Measurements from ENCODE around the gene TMEM107.

TMEM107 gene

DNA sequence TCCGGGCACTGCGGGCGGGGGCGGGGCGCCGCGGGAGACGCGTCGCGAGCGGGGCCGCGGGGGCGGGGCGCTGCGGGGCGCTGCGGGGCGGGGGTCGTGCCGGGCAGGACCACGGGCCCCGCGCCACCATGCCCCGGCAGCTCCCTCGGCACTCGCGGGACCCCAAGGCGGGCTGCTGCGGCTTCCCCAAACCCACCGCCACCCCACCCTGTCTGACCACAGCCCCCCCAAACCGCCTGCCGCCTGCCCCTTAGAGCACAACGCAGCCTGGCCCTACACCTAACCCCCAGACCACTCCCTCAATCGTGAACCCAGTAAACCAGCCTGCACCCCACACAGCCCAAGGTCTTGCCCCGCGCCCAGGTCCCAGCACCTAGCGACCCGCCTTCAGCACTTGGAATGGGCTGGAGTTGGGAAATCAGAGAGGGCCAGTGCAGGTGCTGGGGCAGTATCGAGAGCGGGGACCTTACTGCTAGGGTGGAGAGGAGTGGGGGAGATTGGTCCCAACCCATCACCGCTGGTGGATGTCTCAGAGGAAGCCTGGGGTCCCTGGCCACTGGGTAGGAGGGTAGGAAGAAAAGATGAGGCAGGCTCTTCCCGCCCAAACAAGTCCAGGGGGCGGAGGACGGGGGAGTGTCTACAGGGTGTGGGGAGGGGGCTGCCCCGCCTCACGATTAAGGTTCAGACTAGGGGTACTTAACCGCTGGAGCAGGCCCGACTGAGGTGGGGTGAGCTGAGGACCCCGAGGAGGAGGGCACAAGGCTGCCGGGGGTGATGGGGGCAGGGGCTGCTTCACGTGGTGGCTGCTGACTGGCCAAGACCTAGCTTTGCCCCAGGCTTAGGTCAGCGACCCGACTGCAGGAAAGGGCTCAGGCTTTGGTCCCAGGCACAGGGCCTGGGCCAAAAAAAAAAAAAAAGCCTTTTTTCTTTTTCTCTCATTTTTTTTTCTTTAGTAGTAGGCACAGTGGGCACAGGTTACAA, 12.9 kb downstream of the TMEM107 start:
- in situ Hi-C loops (cut with HindIII; ENCODE audit: low sequenced_read_pairs) = no loop called here

GRCh38 chr17:8162233-8162996, 13.8 kb downstream of the TMEM107 start, which contains the start of gene VAMP2:
VAMP2 (minus strand) TSS chr17:8162948; CDS start chr17:8162879, 69 bp downstream.
- in situ Hi-C loops (cut with HindIII; ENCODE audit: low sequenced_read_pairs) = no loop called here

- in situ Hi-C loops (cut with HindIII; ENCODE audit: low sequenced_read_pairs) = no loop called here
These were observed 14.6 kb downstream of the TMEM107 start for GRCh38 chr17:8161289-8162232.

- in situ Hi-C loops (cut with HindIII; ENCODE audit: low sequenced_read_pairs) = no loop called here
These were observed 15.4 kb downstream of the TMEM107 start for GRCh38 chr17:8160741-8161221.

DNA sequence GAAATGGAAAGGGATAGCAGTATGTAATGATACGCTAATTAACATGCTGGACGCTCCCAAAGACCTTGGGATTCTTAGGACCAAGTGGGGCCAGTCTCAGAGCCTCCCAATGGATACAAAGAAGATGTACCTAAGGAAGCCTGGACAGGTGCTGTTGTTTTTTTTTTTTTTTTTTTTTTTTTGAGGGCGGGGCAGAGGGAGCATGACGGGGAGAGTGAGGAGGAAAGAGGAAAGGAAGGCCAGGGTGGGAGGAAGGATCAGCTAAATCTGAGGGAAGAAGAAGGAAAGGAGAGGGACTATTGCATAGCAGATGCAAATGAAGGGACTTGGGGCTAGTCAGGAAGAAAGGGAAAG, 16.0 kb downstream of the TMEM107 start:
- in situ Hi-C loops (cut with HindIII; ENCODE audit: low sequenced_read_pairs) = no loop called here

- in situ Hi-C loops (cut with HindIII; ENCODE audit: low sequenced_read_pairs) = no loop called here
These were observed 16.5 kb downstream of the TMEM107 start for GRCh38 chr17:8159459-8160223.

- in situ Hi-C loops (cut with HindIII; ENCODE audit: low sequenced_read_pairs) = no loop called here
These were observed 17.2 kb downstream of the TMEM107 start for GRCh38 chr17:8159032-8159400.

GRCh38 chr17:8158267-8159031, 17.7 kb downstream of the TMEM107 start:
- in situ Hi-C loops (cut with HindIII; ENCODE audit: low sequenced_read_pairs) = no loop called here

DNA sequence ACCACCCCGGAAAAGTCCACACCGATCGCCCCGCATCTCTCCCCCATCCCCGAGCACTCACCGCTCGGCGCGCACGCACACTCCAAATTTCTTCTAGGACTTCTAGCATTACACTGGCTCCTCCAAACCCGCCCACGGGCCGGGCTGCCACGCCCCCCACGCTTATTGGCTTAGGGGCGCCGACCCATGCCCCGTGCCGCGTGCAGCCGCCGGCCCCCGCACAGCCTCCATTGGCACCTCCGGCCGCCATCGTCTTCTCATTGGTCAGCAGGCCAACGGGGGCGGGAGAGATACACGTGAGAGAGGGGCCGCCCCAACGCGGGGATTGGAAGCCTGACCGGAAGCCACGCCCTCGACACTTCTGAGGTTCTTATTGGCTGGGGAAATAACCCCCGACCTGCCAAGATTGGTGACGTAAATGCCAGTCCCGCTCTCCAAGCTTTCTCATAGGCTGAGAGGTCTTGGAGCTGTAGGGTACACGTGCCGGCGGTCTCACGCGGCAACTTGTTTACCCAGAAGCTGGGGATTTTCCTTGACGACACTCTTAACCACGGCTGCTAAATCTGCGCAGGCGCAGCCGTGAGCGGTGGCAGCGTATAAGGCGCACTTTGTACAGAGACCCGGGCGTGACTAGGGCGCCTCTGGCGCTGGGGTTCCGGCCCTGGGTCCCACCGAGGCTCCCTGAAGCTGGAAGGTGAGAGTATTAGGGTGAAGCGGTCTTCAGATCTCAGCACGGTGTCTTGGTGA, 19.8 kb downstream of the TMEM107 start:
- in situ Hi-C loops (cut with HindIII; ENCODE audit: low sequenced_read_pairs) = no loop called here

DNA sequence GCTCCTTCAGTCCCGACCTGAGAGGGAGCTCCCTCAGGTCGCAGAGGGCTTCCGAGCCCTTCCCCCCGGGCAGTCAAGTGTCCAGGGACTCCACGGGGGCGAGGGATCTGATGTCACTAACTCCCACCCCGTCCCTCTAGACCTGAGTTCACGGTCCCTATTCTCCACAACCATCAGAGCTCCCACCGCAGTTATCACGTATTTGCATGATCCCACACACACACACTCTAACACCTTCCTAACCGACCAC, 20.3 kb downstream of the TMEM107 start:
- in situ Hi-C loops (cut with HindIII; ENCODE audit: low sequenced_read_pairs) = no loop called here

GRCh38 chr17:8155231-8155995, 20.8 kb downstream of the TMEM107 start:
- in situ Hi-C loops (cut with HindIII; ENCODE audit: low sequenced_read_pairs) = no loop called here

DNA sequence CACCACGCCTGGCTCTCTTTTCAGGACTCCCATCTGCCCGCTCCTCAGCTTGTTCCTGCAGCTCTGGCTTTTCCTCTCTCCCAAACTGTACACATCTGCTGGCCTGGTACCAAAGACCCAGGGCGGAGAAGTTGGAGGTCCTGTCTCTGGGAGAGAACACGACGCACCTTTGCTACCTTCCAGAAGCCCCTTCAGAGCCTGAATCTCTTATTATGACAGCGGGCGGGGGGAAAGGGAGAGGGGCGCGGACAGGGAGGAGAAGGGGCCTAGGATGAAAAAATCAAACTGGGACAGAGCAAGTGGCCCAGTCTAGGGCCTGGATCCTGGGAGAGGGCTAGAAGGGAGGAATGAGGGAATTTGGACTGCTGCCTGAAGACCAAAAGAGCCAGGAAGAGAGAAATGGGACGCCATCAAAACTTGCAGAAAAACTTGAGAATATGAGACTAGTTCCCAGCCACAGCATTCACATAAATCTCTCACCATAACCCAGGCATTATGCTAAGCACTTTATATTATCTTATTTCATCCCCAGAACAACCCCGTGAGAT, 21.5 kb downstream of the TMEM107 start:
- in situ Hi-C loops (cut with HindIII; ENCODE audit: low sequenced_read_pairs) = no loop called here

- in situ Hi-C loops (cut with HindIII; ENCODE audit: low sequenced_read_pairs) = no loop called here
These were observed 22.1 kb downstream of the TMEM107 start for GRCh38 chr17:8153957-8154607.

DNA sequence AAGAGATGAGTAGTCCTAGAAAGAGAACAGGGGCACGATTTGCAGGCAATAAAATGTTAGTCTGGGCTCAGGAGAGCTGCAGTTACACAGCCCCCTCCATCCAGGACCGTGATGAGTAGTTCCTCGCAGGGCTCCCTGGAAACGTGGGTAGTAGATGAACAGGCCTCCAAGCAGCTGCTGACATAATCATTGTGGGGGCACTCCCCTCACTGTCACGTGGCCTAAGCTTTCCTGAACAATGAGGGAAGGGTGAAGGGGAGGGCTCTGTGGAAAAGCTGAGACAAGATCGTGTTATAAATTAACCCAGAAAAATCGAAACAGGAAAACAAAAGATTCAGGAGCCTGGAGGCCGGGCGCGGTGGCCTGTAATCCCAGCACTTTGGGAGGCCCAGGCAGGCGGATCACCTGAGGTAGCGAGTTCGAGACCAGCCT, 22.6 kb downstream of the TMEM107 start:
- in situ Hi-C loops (cut with HindIII; ENCODE audit: low sequenced_read_pairs) = no loop called here

GRCh38 chr17:8153031-8153451, 23.1 kb downstream of the TMEM107 start:
- in situ Hi-C loops (cut with HindIII; ENCODE audit: low sequenced_read_pairs) = no loop called here

DNA sequence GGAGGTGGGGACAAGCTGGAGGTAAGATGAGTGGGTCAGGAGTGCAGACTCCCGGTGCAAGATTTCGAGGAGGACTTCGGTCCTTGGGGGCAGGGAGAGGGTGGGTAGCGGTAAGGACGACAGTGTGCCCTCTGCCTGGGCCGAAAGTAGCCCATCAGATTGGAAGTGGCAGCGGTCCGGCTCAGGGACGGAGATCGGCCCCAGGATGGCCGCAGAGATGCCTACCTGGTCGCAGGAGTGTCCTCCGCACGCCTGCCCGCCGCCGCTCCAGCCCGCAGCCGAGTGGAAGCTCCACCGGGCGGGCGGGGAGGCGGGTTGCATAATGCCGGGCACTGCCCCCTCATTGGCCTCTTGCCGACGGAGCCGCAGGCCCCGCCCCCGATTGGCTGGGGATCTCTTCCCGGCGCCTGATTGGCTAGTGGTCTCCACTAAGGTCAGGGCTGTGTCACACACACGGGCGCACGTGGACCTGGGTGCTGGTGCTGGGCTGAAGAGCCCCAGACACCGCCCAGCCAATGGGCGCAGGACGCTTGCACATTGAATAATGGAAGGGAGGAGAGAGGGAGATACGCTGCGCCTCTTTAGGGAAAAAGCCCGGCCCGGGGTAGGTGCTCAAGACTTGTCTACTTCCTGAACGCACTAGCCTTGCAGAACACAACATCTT, 23.9 kb downstream of the TMEM107 start, which contains the start of gene PER1:
PER1 (minus strand) TSS at position 293 of the 664 bp plus-strand sequence. CDS start 1,698 bp downstream, outside the sequence.
- in situ Hi-C loops (cut with HindIII; ENCODE audit: low sequenced_read_pairs) = no loop called here
